H1 (cell line): ENCODE data around the gene TANC1. TPM values are rescaled to one million over a fixed set of nuclear protein-coding genes. Genes with fewer than 3 reads are reported as not detected.

Experiments
- CTCF ChIA-PET: fragments of 300-600 bp; sonication (Branson Sonifier 250); formaldehyde crosslinking; loops from one replicate; lab custom pipeline; 2021; ENCODE audit not compliant: partially characterized antibody; lab: Charles Lee
- POLR2A ChIA-PET: fragments of 300-600 bp; sonication (Branson Sonifier 250); formaldehyde crosslinking; loops from one replicate; lab custom pipeline; 2021; ENCODE audit warnings: inconsistent platforms; ENCODE audit not compliant: partially characterized antibody; lab: Charles Lee
- DNase-seq, 2 experiments: peaks; one replicate each; pipeline versions ENCODE4 v3.0.0 to v3.0.0-alpha.2; 2010 to 2022; ENCODE audit warnings: low spot score in 2 of 2, low read depth in 1 of 2, mixed read lengths in 1 of 2
- FAIRE-seq: peaks from 2 replicates; lab custom pipeline; 2011; peaks lifted over from hg19 to GRCh38; lab: Jason Lieb, UNC
- H2AFZ ChIP-seq: 2 replicates; pipeline ENCODE4 v1.8.1; 2012; ENCODE audit warnings: low read length, inconsistent platforms
- H2AK5ac ChIP-seq: 2 replicates; pipeline ENCODE4 v1.6.1; 2013; ENCODE audit warnings: low read depth, low read length
- H2BK120ac ChIP-seq: replicated peaks from 2 replicates; pipeline ENCODE3; 2013; ENCODE audit warnings: low read depth, low read length, inconsistent platforms
- H2BK12ac ChIP-seq: 2 replicates; pipeline ENCODE4 v1.6.1; 2013; ENCODE audit warnings: low read depth, low read length
- H2BK15ac ChIP-seq: 2 replicates; pipeline ENCODE4 v1.6.1; 2013; ENCODE audit warnings: low read length
- H2BK20ac ChIP-seq: 2 replicates; pipeline ENCODE4 v1.6.1; 2013; ENCODE audit warnings: low read length
- H2BK5ac ChIP-seq: 2 replicates; pipeline ENCODE4 v1.6.1; 2013; ENCODE audit warnings: low read depth, low read length
- H3K14ac ChIP-seq: 2 replicates; pipeline ENCODE4 v1.6.1; 2013; ENCODE audit warnings: inconsistent platforms; ENCODE audit not compliant: insufficient read length
- H3K18ac ChIP-seq: 2 replicates; pipeline ENCODE4 v1.6.1; 2013; ENCODE audit warnings: low read length; ENCODE audit errors: extremely low read depth
- H3K23ac ChIP-seq: 2 replicates; pipeline ENCODE4 v1.6.1; 2013; ENCODE audit warnings: inconsistent platforms; ENCODE audit not compliant: insufficient read length
- H3K23me2 ChIP-seq: 2 replicates; pipeline ENCODE4 v1.6.1; 2013; ENCODE audit warnings: low read depth, low read length
- H3K27ac ChIP-seq: 2 replicates; pipeline ENCODE4 v1.6.1; 2011; ENCODE audit warnings: low read depth, low read length, inconsistent platforms
- H3K27me3 ChIP-seq, 4 experiments: replicated peaks in 1 of 4; 1 replicate in 1 of 4; 2 replicates in 3 of 4; pipeline versions ENCODE4 v1.6.1 to v1.8.1; 2011 to 2013; ENCODE audit warnings: low read length in 3 of 4, mild to moderate bottlenecking in 3 of 4, inconsistent platforms in 2 of 4, mixed read lengths in 2 of 4, moderate library complexity in 1 of 4; ENCODE audit not compliant: control insufficient read depth in 3 of 4, insufficient read depth in 3 of 4; ENCODE audit errors: extremely low read depth in 1 of 4
- H3K36me3 ChIP-seq, 4 experiments: 2 replicates each; pipeline versions ENCODE4 v1.6.1 to v1.8.1; 2011 to 2013; ENCODE audit warnings: mild to moderate bottlenecking in 4 of 4, low read length in 3 of 4, moderate library complexity in 2 of 4, control low read depth in 1 of 4, inconsistent platforms in 1 of 4; ENCODE audit not compliant: insufficient read depth in 4 of 4, control insufficient read depth in 2 of 4
- H3K4ac ChIP-seq: replicated peaks from 2 replicates; pipeline ENCODE3; 2013; ENCODE audit warnings: low read length, low read depth, mixed read lengths, inconsistent platforms; ENCODE audit not compliant: insufficient read length
- H3K4me1 ChIP-seq, 4 experiments: replicated peaks in 1 of 4; 1 replicate in 1 of 4; 2 replicates in 3 of 4; pipeline versions ENCODE4 v1.6.1 to v1.8.1; 2011 to 2013; ENCODE audit warnings: low read length in 3 of 4, inconsistent platforms in 2 of 4, mixed read lengths in 1 of 4; ENCODE audit not compliant: insufficient read depth in 4 of 4, control insufficient read depth in 3 of 4
- H3K4me2 ChIP-seq, 2 experiments: 2 replicates each; pipeline versions ENCODE4 v1.6.1 to v1.8.1; 2011 to 2013; ENCODE audit warnings: low read depth in 2 of 2, low read length in 2 of 2, control low read depth in 1 of 2, inconsistent platforms in 1 of 2, mild to moderate bottlenecking in 1 of 2; ENCODE audit not compliant: insufficient read depth in 1 of 2
- H3K4me3 ChIP-seq, 4 experiments: fragments of 200-600, 300-600 bp in 1 of 4; sonication (generic), shearing (Covaris generic), sonication (Bioruptor Twin) in 1 of 4; 2 replicates each; pipeline versions ENCODE4 v1.5.1 to v1.8.1; 2011 to 2016; ENCODE audit warnings: low read length in 4 of 4, low read depth in 3 of 4, control low read depth in 2 of 4, inconsistent platforms in 2 of 4, mild to moderate bottlenecking in 2 of 4, mixed read lengths in 1 of 4, moderate library complexity in 1 of 4; ENCODE audit not compliant: insufficient read depth in 2 of 4; ENCODE audit errors: extremely low read depth in 1 of 4
- H3K56ac ChIP-seq: replicated peaks from 2 replicates; pipeline ENCODE3; 2013; ENCODE audit warnings: low read depth, mild to moderate bottlenecking, mixed read lengths, low read length, inconsistent platforms; ENCODE audit not compliant: insufficient read length
- H3K79me1 ChIP-seq: 2 replicates; pipeline ENCODE4 v1.6.1; 2013; ENCODE audit warnings: low read depth, low read length, control low read depth
- H3K79me2 ChIP-seq, 2 experiments: 2 replicates each; pipeline versions ENCODE4 v1.6.1 to v1.8.1; 2012 to 2013; ENCODE audit warnings: low read length in 2 of 2, mild to moderate bottlenecking in 2 of 2, inconsistent platforms in 1 of 2; ENCODE audit not compliant: insufficient read depth in 2 of 2, control insufficient read depth in 1 of 2
- H3K9ac ChIP-seq, 4 experiments: replicated peaks in 1 of 4; 1 replicate in 1 of 4; 2 replicates in 3 of 4; pipeline versions ENCODE4 v1.6.1 to v1.8.1; 2011 to 2013; ENCODE audit warnings: low read depth in 3 of 4, low read length in 3 of 4, control low read depth in 2 of 4, mild to moderate bottlenecking in 2 of 4, moderate library complexity in 2 of 4, inconsistent platforms in 1 of 4; ENCODE audit errors: extremely low read depth in 1 of 4
- H3K9me3 ChIP-seq, 2 experiments: 2 replicates each; pipeline versions ENCODE4 v1.6.1 to v1.8.1; 2012 to 2013; ENCODE audit warnings: mild to moderate bottlenecking in 2 of 2, moderate library complexity in 2 of 2, control low read depth in 1 of 2, inconsistent platforms in 1 of 2, low read depth in 1 of 2, low read length in 1 of 2, mixed read lengths in 1 of 2; ENCODE audit not compliant: insufficient read depth in 2 of 2
- H4K20me1 ChIP-seq, 2 experiments: replicated peaks in 1 of 2; 2 replicates each; pipeline versions ENCODE3 to v1.8.1; 2011 to 2013; ENCODE audit warnings: inconsistent platforms in 2 of 2, low read length in 2 of 2, mild to moderate bottlenecking in 1 of 2; ENCODE audit not compliant: insufficient read depth in 2 of 2, control insufficient read depth in 1 of 2
- H4K5ac ChIP-seq: 2 replicates; pipeline ENCODE4 v1.6.1; 2013; ENCODE audit warnings: low read length, low read depth, mixed read lengths, inconsistent platforms; ENCODE audit not compliant: insufficient read length
- H4K8ac ChIP-seq: 2 replicates; pipeline ENCODE4 v1.8.0; 2013; ENCODE audit warnings: mild to moderate bottlenecking, moderate library complexity, low read length, inconsistent platforms; ENCODE audit not compliant: insufficient read depth; ENCODE audit errors: extremely low read depth
- H4K91ac ChIP-seq: replicated peaks from 2 replicates; pipeline ENCODE3; 2013; ENCODE audit warnings: low read length, mixed read lengths, inconsistent platforms; ENCODE audit not compliant: insufficient read length
- BCL11A ChIP-seq, 2 experiments: IDR thresholded peaks; one replicate each; pipeline ENCODE4 v1.6.1; 2011; ENCODE audit warnings: low read depth in 2 of 2, low read length in 2 of 2, mild to moderate bottlenecking in 2 of 2
- BRCA1 ChIP-seq: IDR thresholded peaks from 2 replicates; pipeline ENCODE4 v1.6.1; 2012; ENCODE audit warnings: low read depth, low read length, improper control_type of control experiment
- CBX5 ChIP-seq: fragments of 300-800, 300-1000 bp; sonication (generic); IDR thresholded peaks from 2 replicates; pipeline ENCODE4 v1.7.1; 2016; ENCODE audit warnings: antibody characterized with exemption, low read length, low read depth
- CBX8 ChIP-seq: fragments of 300-800, 300-1000 bp; sonication (generic); IDR thresholded peaks from 2 replicates; pipeline ENCODE4 v1.7.1; 2016; ENCODE audit warnings: low read depth, low read length, borderline replicate concordance
- CHD1 ChIP-seq: IDR thresholded peaks from 2 replicates; pipeline ENCODE4 v1.6.1; 2012; ENCODE audit warnings: low read depth, low read length, improper control_type of control experiment
- CHD2 ChIP-seq: IDR thresholded peaks from 2 replicates; pipeline ENCODE4 v1.6.1; 2012; ENCODE audit warnings: low read length, improper control_type of control experiment
- CREB1 ChIP-seq: IDR thresholded peaks from 2 replicates; pipeline ENCODE4 v1.6.1; 2012; ENCODE audit warnings: inconsistent platforms
- CTBP2 ChIP-seq: IDR thresholded peaks from 2 replicates; pipeline ENCODE4 v1.7.0; 2011; ENCODE audit warnings: borderline replicate concordance, mild to moderate bottlenecking, moderate library complexity, mixed read lengths, low read length; ENCODE audit not compliant: insufficient read depth, insufficient read length
- EGR1 ChIP-seq: IDR thresholded peaks from 2 replicates; pipeline ENCODE4 v1.6.1; 2011; ENCODE audit warnings: low read depth, low read length, borderline replicate concordance
- KDM1A ChIP-seq: fragments of 200-600, 300-600 bp; sonication (generic); IDR thresholded peaks from 2 replicates; pipeline ENCODE4 v1.7.1; 2016; ENCODE audit warnings: mild to moderate bottlenecking, low read length, borderline replicate concordance
- MAFK ChIP-seq: IDR thresholded peaks from 2 replicates; pipeline ENCODE4 v1.6.1; 2012; ENCODE audit warnings: low read depth, mild to moderate bottlenecking, improper control_type of control experiment, low read length
- RAD21 ChIP-seq, 2 experiments: IDR thresholded peaks in 1 of 2; conservative IDR thresholded peaks in 1 of 2; 2 replicates each; pipeline ENCODE4 v1.6.1; 2011; ENCODE audit warnings: low read depth in 2 of 2, low read length in 2 of 2, improper control_type of control experiment in 1 of 2, inconsistent platforms in 1 of 2, mild to moderate bottlenecking in 1 of 2, moderate library complexity in 1 of 2
- RFX5 ChIP-seq: IDR thresholded peaks from 2 replicates; pipeline ENCODE4 v1.6.1; 2011; ENCODE audit warnings: low read depth, low read length, improper control_type of control experiment, borderline replicate concordance
- TBP ChIP-seq: IDR thresholded peaks from 2 replicates; pipeline ENCODE4 v1.6.1; 2011; ENCODE audit warnings: low read depth, low read length, improper control_type of control experiment
- WGBS, 2 experiments: shearing (Covaris generic) in 1 of 2; methylation state at CpG; one replicate each; pipeline versions ENCODE4 v1.1.6 to v1.1.7; 2013 to 2015; ENCODE audit warnings: low lambda C conversion rate in 2 of 2, mixed read lengths in 2 of 2, inconsistent platforms in 1 of 2, low coverage in 1 of 2, missing lambda C conversion rate in 1 of 2; ENCODE audit not compliant: insufficient replicate concordance in 2 of 2, insufficient coverage in 1 of 2, insufficient read length in 1 of 2; ENCODE audit errors: extremely low coverage in 1 of 2, missing lambda C conversion rate in 1 of 2; 5-methylcytosine and 5-hydroxymethylcytosine counted together
- polyA plus RNA-seq, 7 experiments: library from polyadenylated mRNA; depleted of rRNA in 3 of 7; stranded (reverse) in 5 of 7; unstranded in 2 of 7; fragments of >200 nt in 5 of 7; fragments of 200-250 nt in 2 of 7; gene quantifications; 1 replicate in 5 of 7; 2 replicates in 1 of 7; 4 replicates in 1 of 7; pipeline versions ENCODE4 v1.2.1 to v1.2.3, GENCODE V29; 2011 to 2013; ENCODE audit warnings: missing spikeins in 2 of 7, mixed read lengths in 2 of 7
- total RNA-seq: library from RNA; stranded (reverse); fragmentation: NEBNext Ultra II Directional; extraction: Animal tissue kit (Norgen Biotek cat#: 25700); gene quantifications from 2 replicates; pipeline ENCODE4 v1.2.1, GENCODE V29; 2021
- TF ChIP-seq, protein P1 (sequence below): IDR thresholded peaks from 2 replicates; pipeline ENCODE4 v1.6.1; 2012; ENCODE audit warnings: inconsistent platforms

Gene TANC1
- total and polyA plus RNA-seq, 2 of the 8 experiments (the other 6 are each of a cell fraction or from before 2014, with no cell fraction given) = 4.1 to 7.6 TPM

DNA sequence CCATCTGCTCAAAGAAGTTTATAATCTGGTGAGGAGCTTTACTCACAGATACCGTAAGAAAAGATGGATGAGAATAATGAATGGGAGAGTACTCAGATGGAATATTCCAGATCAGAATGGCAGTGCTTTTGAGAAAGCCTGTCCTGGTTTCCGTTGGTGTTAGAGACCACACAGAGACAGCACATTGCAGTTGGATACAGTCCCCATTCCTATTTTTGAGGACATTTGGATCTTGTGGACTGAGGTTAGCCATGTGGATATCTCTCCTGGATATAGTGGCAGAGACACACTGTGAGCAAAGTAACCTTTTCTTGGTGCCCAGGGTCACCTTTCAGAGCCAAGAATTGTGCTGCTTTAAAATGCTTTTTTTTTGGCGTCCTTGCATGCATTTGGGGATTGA lies 63.7 kb downstream of the TANC1 start:
- FAIRE-seq = no peak
- 82% methylated on average over 3 of the region's 3 CpGs; no CpG with 5 or more reads in 1 of the 2 experiments for WGBS, 2 experiments
- no peak for TF ChIP-seq CHD1
- no peak for TF ChIP-seq BCL11A (IDR thresholded peaks at IDR 0.05; ENCODE audit: low read depth in 2 of 2, low read length in 2 of 2)
- no peak for TF ChIP-seq CHD2
- no peak for TF ChIP-seq CTBP2
- TF ChIP-seq CREB1 = no peak
- no peak for TF ChIP-seq MAFK
- no peak for TF ChIP-seq CBX5
- no peak for TF ChIP-seq CBX8
- TF ChIP-seq TBP = no peak
- no peak for TF ChIP-seq RAD21 (IDR thresholded peaks at IDR 0.05 in 1 of 2, conservative IDR thresholded peaks at IDR 0.05 in 1 of 2; ENCODE audit: low read depth in 2 of 2, low read length in 2 of 2)
- TF ChIP-seq BRCA1 = no peak
- TF ChIP-seq KDM1A = no peak
- TF ChIP-seq EGR1 = no peak
- TF ChIP-seq, protein P1, sequence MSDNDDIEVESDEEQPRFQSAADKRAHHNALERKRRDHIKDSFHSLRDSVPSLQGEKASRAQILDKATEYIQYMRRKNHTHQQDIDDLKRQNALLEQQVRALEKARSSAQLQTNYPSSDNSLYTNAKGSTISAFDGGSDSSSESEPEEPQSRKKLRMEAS = no peak
- TF ChIP-seq RFX5 = no peak

More for the DNA sequence above, 63.7 kb downstream of the TANC1 start:
- no peak overlapping the region for H2BK5ac ChIP-seq
- no peak overlapping the region for H2AK5ac ChIP-seq
- no peak overlapping the region for H3K56ac ChIP-seq
- H3K36me3 ChIP-seq = no peaks in the 10 kb centered on the region
- H4K91ac ChIP-seq = no peak overlapping the region
- H4K20me1 ChIP-seq = no peaks in the 10 kb centered on the region
- H2BK120ac ChIP-seq = no peak overlapping the region
- no peak overlapping the region for H3K14ac ChIP-seq
- H2BK20ac ChIP-seq = no peak overlapping the region
- H3K79me1 ChIP-seq = no peaks in the 10 kb centered on the region
- H2AFZ ChIP-seq = no peak overlapping the region
- no peak overlapping the region for H2BK15ac ChIP-seq
- H4K5ac ChIP-seq = no peak overlapping the region
- no peak overlapping the region for H3K27ac ChIP-seq
- H3K4me1 ChIP-seq = peaks cover 2 to 13% (median 8%) of the 10 kb centered on the region in 4 experiments
- H3K27me3 ChIP-seq = no peaks in the 10 kb centered on the region
- DNase-seq = no peak
- no peaks in the 10 kb centered on the region for H3K79me2 ChIP-seq
- ChIA-PET CTCF (interaction anchor here (1.9 to 2.5 kb wide), 2 partner anchors 35 to 57 kb away, joined by 6 to 7 read pairs; no protein-coding TSS in a partner anchor), POLR2A (interaction anchor here (1.1 kb wide), 1 partner anchor 18 kb away, joined by 3 read pairs; no protein-coding TSS in a partner anchor)
- H3K23me2 ChIP-seq = no peaks in the 10 kb centered on the region; the same call in 1 of the 2 replicates
- no peak overlapping the region for H2BK12ac ChIP-seq
- H4K8ac ChIP-seq = no peak overlapping the region
- no peak overlapping the region for H3K4ac ChIP-seq
- H3K9ac ChIP-seq = no peak overlapping the region
- H3K4me3 ChIP-seq = no peak overlapping the region
- H3K18ac ChIP-seq = no peak overlapping the region
- H3K4me2 ChIP-seq = no peak overlapping the region
- H3K23ac ChIP-seq = no peak overlapping the region
- H3K9me3 ChIP-seq = no peaks in the 10 kb centered on the region
